HG03571 (cell line): Measurements from ENCODE around the gene WNK2.

Experiments
- ATAC-seq: cut with Tn5 transposase; IDR thresholded peaks from one replicate; pipeline ENCODE4 v1.9.1; 2021; ENCODE audit not compliant: unreplicated experiment

Gene WNK2

GRCh38 chr9:93253633-93254032 lies 69.7 kb downstream of the WNK2 start:
- no peak for ATAC-seq

- no peak for ATAC-seq
Observed at GRCh38 chr9:93254061-93254481, 70.1 kb downstream of the WNK2 start.

- no peak for ATAC-seq
Observed at GRCh38 chr9:93254806-93255493, 71.0 kb downstream of the WNK2 start.

GRCh38 chr9:93255494-93255867 lies 71.5 kb downstream of the WNK2 start:
- no peak for ATAC-seq

GRCh38 chr9:93255994-93256877 lies 72.3 kb downstream of the WNK2 start:
- no peak for ATAC-seq

- ATAC-seq, result no peak
Observed at GRCh38 chr9:93256878-93257807, 73.2 kb downstream of the WNK2 start.

- ATAC-seq, result no peak
Observed at GRCh38 chr9:93257808-93258331, 73.9 kb downstream of the WNK2 start.

- no peak for ATAC-seq
Observed at GRCh38 chr9:93258419-93258817, 74.5 kb downstream of the WNK2 start.

GRCh38 chr9:93258818-93259489 lies 75.0 kb downstream of the WNK2 start:
- no peak for ATAC-seq

GRCh38 chr9:93259490-93260262 lies 75.7 kb downstream of the WNK2 start:
- ATAC-seq, result no peak

GRCh38 chr9:93260263-93261066 lies 76.5 kb downstream of the WNK2 start:
- ATAC-seq, result no peak

- no peak for ATAC-seq
Observed at GRCh38 chr9:93261281-93261680, 77.3 kb downstream of the WNK2 start.

- no peak for ATAC-seq
Observed at GRCh38 chr9:93261735-93262523, 78.0 kb downstream of the WNK2 start.

- ATAC-seq, result no peak
Observed at GRCh38 chr9:93262537-93263310, 78.8 kb downstream of the WNK2 start.

GRCh38 chr9:93263334-93264229 lies 79.6 kb downstream of the WNK2 start:
- ATAC-seq, result no peak
